Transverse colon (tissue), 4 donors: Measurements from ENCODE around the gene FBXO31. TPM values are rescaled to one million over a fixed set of nuclear protein-coding genes. Genes with fewer than 3 reads are reported as not detected.

ENCODE experiments used
- DNase-seq: peaks from one replicate; pipeline ENCODE4 v3.0.0-alpha.2; 2019
- H3K27ac ChIP-seq, 4 donors: fragments of 200-600 bp; sonication (generic); 2 replicates each; pipeline ENCODE4 v1.5.1; 2016 to 2018; ENCODE audit warnings: inconsistent platforms in 4 of 4
- H3K27me3 ChIP-seq: fragments of 200-600 bp; sonication (generic); 2 replicates; pipeline ENCODE4 v1.5.1; 2017; ENCODE audit warnings: inconsistent platforms
- H3K36me3 ChIP-seq, 4 donors: fragments of 200-600 bp; sonication (generic); 2 replicates each; pipeline ENCODE4 v1.5.1; 2017 to 2019; ENCODE audit warnings: inconsistent platforms in 4 of 4
- H3K4me1 ChIP-seq, 4 donors: fragments of 200-600 bp; sonication (generic); 2 replicates each; pipeline ENCODE4 v1.5.1; 2017 to 2020; ENCODE audit warnings: inconsistent platforms in 4 of 4
- H3K4me3 ChIP-seq, 4 donors: fragments of 200-600 bp; sonication (generic); 1 replicate in 1 of 4; 2 replicates in 3 of 4; pipeline versions ENCODE4 v1.5.1 to v1.6.1; 2017 to 2019; ENCODE audit warnings: inconsistent platforms in 4 of 4
- H3K9me3 ChIP-seq, 2 donors: fragments of 200-600 bp; sonication (generic); 2 replicates each; pipeline ENCODE4 v1.5.1; 2017 to 2019; ENCODE audit warnings: inconsistent platforms in 2 of 2
- CTCF ChIP-seq, 5 experiments: fragments of 200-600 bp in 3 of 5; fragments of 450-650 bp in 2 of 5; sonication (generic) in 3 of 5; IDR thresholded peaks; 1 replicate in 2 of 5; 2 replicates in 3 of 5; pipeline ENCODE4 v1.5.1; 2016 to 2017; ENCODE audit warnings: antibody characterized with exemption in 5 of 5, inconsistent platforms in 3 of 5, mild to moderate bottlenecking in 2 of 5, moderate library complexity in 1 of 5
- EP300 ChIP-seq: sonication (generic); formaldehyde crosslinking; IDR thresholded peaks from one replicate; pipeline ENCODE4 v1.6.1; 2017; ENCODE audit warnings: antibody characterized with exemption, low read depth
- POLR2A ChIP-seq: fragments of 450-650 bp; IDR thresholded peaks from one replicate; pipeline ENCODE4 v1.6.1; 2016; ENCODE audit warnings: antibody characterized with exemption, mild to moderate bottlenecking, moderate library complexity
- POLR2AphosphoS5 ChIP-seq, 3 donors: sonication (generic); formaldehyde crosslinking; IDR thresholded peaks; one replicate each; pipeline ENCODE4 v1.6.1; 2016; ENCODE audit warnings: antibody characterized with exemption in 3 of 3
- WGBS, 2 donors: methylation state at CpG; one replicate each; pipeline ENCODE4 v1.1.5; 2018; ENCODE audit warnings: low coverage in 1 of 2; 5-methylcytosine and 5-hydroxymethylcytosine counted together
- in situ Hi-C, 4 donors: fragments of 200-750 bp; cut with MboI; loops; one replicate each; pipeline versions ENCODE4 v1.15.0 to v1.15.1; 2017; ENCODE audit warnings: low sequenced_read_pairs in 3 of 4, low pct_ligation_motif_present in 1 of 4, low pct_unique_long_range_greater_than_20kb in 1 of 4
- intact Hi-C: fragments of 100-400 bp; cut with DNase I; formaldehyde crosslinking; loops from one replicate; pipeline ENCODE4 v1.15.1; 2023; ENCODE audit warnings: low total_unique reads
- total RNA-seq, 4 donors: library from RNA; depleted of rRNA; stranded (reverse); fragments of >200 nt; gene quantifications; one replicate each; pipeline ENCODE4 v1.1.0, GENCODE V29; 2016

Gene FBXO31
- total RNA-seq, 4 donors from 2014 or later, result 83.6 to 403 (median 224) TPM

DNA sequence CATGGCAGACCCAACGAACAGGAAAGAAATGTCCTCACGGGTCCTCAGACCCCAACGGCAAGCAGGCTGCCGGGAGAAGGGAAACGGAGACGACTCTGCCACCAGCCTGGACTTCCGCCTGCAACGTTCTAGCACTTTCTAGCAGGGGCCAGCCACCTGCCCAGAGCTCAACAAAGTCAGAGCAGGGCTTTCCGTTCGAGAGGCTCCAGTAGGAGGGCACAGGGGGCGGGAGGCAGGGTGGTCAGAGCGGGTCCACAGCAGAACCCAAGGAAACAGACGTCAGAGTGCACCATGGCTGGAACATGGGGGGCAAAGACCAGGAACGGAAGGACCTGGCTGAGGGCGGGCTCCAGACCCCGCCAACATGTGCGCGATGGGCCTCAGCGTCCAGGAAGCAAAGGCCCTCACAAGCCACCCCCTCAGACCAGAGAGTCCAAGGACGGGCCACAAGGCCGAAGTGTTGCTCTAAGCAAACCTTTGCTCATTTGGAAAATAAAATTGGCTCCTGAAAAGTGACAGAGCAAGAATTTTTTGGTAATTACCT is 37.0 kb downstream of the FBXO31 start:
- intact Hi-C loops (no loop called here), in situ Hi-C loops (no loop called here)
- no peak for DNase-seq
- Histone ChIP-seq H3K4me1 (peaks cover 9 to 21% (median 15%) of the 10 kb centered on the region in 4 donors), H3K4me3 (no peak overlapping the region), H3K9me3 (no peaks in the 10 kb centered on the region), H3K27me3 (no peaks in the 10 kb centered on the region), H3K27ac (no peak overlapping the region), H3K36me3 (peaks cover 0 to 15% (median 9%) of the 10 kb centered on the region in 4 donors)
- WGBS, 2 donors, result 92% methylated on average over 8 to 21 of the region's 21 CpGs
- TF ChIP-seq EP300, result no peak

- Histone ChIP-seq H3K9me3 (no peaks in the 10 kb centered on the region), H3K4me1 (peaks cover 9 to 16% (median 13%) of the 10 kb centered on the region in 4 donors), H3K36me3 (peaks cover 0 to 15% (median 11%) of the 10 kb centered on the region in 4 donors), H3K27ac (peak overlapping the region; percentile 25 to 72 (median 55)), H3K27me3 (no peaks in the 10 kb centered on the region), H3K4me3 (no peak overlapping the region)
- intact Hi-C loops (no loop called here), in situ Hi-C loops (no loop called here)
- WGBS, 2 donors, result 93 to 99% methylated on average over 10 to 28 of the region's 28 CpGs
- no peak for DNase-seq
- TF ChIP-seq EP300, result no peak
- no peak for TF ChIP-seq CTCF (IDR thresholded peaks at IDR 0.05)
- no peak for TF ChIP-seq POLR2A
- no peak for TF ChIP-seq POLR2AphosphoS5 (IDR thresholded peaks at IDR 0.05)
Observed at GRCh38 chr16:87345726-87346424, 37.7 kb downstream of the FBXO31 start.

DNA sequence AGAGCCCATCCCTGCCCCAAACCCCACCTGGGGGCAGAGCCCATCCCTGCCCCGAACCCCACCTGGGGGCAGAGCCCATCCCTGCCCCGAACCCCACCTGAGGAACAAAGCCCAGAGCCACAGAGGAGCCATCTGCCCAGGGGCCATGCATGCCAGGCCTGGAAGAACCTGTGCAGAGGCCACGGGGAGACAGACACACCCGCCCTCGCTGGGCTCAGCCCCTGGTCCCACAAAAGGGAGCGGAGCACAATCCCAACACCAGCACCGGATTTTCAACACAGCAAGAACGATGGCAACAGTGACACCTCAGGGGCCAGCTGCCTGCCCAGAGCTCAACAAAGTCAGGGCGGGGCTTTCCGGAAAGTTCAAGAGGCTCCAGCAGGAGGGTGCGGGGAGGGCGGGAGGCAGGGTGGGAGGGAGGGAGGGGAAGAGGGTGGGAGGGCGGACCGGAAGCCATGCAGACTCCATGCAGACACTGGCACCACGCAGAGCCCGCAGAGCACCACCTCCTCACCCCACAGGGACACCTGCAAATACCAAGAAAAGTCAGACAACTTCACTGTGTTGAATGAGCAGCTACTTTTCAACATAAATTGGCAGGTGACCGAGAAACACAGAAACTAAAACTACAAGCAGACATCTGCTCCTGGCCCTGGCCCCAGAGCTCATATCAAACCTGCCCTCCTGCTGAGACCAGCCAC is 38.5 kb downstream of the FBXO31 start:
- 34% methylated on average over 16 of the region's 17 CpGs; no CpG with 5 or more reads in 1 of the 2 donors for WGBS, 2 donors
- H3K27me3 ChIP-seq, result no peaks in the 10 kb centered on the region
- DNase-seq, result peak; percentile 67
- no peak for TF ChIP-seq EP300
- no peak for TF ChIP-seq POLR2A
- no peak for TF ChIP-seq POLR2AphosphoS5 (IDR thresholded peaks at IDR 0.05)
- TF ChIP-seq CTCF (IDR thresholded peaks at IDR 0.05), result no peak
- intact Hi-C loops (no loop called here), in situ Hi-C loops (no loop called here)
- H3K4me1 ChIP-seq, result peaks cover 9 to 15% (median 11%) of the 10 kb centered on the region in 4 donors
- H3K9me3 ChIP-seq, result no peaks in the 10 kb centered on the region
- peak overlapping the region; percentile 25 to 72 (median 55) for H3K27ac ChIP-seq
- no peak overlapping the region for H3K4me3 ChIP-seq
- H3K36me3 ChIP-seq, result peaks cover 0 to 19% (median 11%) of the 10 kb centered on the region in 4 donors

DNA sequence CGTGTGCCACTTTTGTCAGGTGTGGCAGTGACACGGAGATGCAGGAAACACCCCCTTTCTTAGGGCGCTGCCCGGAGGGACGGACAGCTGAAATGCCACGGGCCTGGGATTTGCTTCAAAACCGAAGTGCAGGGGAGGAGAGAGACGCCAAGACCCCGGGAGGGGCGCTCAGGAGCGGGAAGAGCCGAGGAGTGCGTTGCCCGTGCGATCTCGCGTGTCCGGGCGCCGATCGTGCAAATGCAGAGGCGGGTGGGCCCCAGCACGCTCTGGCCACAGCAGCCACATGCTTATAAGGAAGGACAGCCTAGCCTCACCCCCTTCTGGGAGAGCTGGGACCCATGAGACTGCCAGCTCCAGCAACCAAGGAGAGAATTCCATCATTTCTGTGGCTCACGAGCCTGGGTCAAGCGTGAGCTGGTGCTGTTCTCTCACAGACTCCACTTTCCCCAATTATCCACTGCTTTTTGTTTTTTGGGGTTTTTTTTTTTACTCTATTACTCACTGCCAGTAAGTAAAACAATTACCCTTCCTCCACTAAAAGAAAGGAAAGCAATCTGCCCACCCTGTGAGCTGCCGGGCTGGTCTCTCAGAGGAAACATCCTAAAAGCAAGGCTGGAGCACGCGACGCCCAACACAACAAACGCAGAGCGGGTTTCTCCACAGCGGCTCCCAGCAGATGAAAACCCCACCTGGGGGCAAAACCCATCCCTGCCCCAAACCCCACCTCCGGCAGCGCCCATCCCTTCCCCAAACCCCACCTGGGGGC is 39.2 kb downstream of the FBXO31 start:
- peak overlapping the region; percentile 19 to 72 (median 55) for H3K27ac ChIP-seq
- TF ChIP-seq EP300, result no peak
- no peak for TF ChIP-seq POLR2AphosphoS5 (IDR thresholded peaks at IDR 0.05)
- TF ChIP-seq POLR2A, result no peak
- no peak overlapping the region for H3K4me3 ChIP-seq
- H3K9me3 ChIP-seq, result no peaks in the 10 kb centered on the region
- intact Hi-C loops (no loop called here), in situ Hi-C loops (no loop called here)
- DNase-seq, result no peak
- H3K36me3 ChIP-seq, result peaks cover 0 to 26% (median 11%) of the 10 kb centered on the region in 4 donors
- 91% methylated on average over 33 of the region's 34 CpGs; no CpG with 5 or more reads in 1 of the 2 donors for WGBS, 2 donors
- H3K4me1 ChIP-seq, result peaks cover 9 to 15% (median 11%) of the 10 kb centered on the region in 4 donors
- no peaks in the 10 kb centered on the region for H3K27me3 ChIP-seq
